ENCODE results near the gene ELFN2.

Gene ELFN2

GRCh38 chr22:37420686-37421467 is 6.4 kb downstream of the ELFN2 start:
- Mint-ChIP-seq H3K4me3 (peak overlapping the region; percentile 85), H3K4me1 (peaks cover 26% of the 10 kb centered on the region), H3K27ac (no peak overlapping the region), H3K36me3 (ENCODE audit: low read depth) (no peaks in the 10 kb centered on the region), H3K27me3 (ENCODE audit: low read depth, poor library complexity) (peaks cover 99% of the 10 kb centered on the region), H3K9me3 (no peaks in the 10 kb centered on the region)
- no peak for TF ChIP-seq CTCF (IDR thresholded peaks at IDR 0.05)
- DNase-seq, result no peak

- Mint-ChIP-seq H3K9me3 (no peaks in the 10 kb centered on the region), H3K4me1 (peaks cover 24% of the 10 kb centered on the region), H3K27me3 (ENCODE audit: low read depth, poor library complexity) (peaks cover 98% of the 10 kb centered on the region), H3K36me3 (ENCODE audit: low read depth) (no peaks in the 10 kb centered on the region), H3K4me3 (peak overlapping the region; percentile 85), H3K27ac (no peak overlapping the region)
- peak; percentile 61 for DNase-seq
- no peak for TF ChIP-seq CTCF (IDR thresholded peaks at IDR 0.05)
These were observed 7.2 kb downstream of the ELFN2 start for GRCh38 chr22:37419969-37420685.

GRCh38 chr22:37419370-37419968 is 7.8 kb downstream of the ELFN2 start:
- peaks cover 24% of the 10 kb centered on the region for H3K4me1 Mint-ChIP-seq
- peak overlapping the region; percentile 59 for H3K4me3 Mint-ChIP-seq
- H3K9me3 Mint-ChIP-seq, result no peaks in the 10 kb centered on the region
- H3K27ac Mint-ChIP-seq, result no peak overlapping the region
- peaks cover 94% of the 10 kb centered on the region for H3K27me3 Mint-ChIP-seq (ENCODE audit: low read depth, poor library complexity)
- no peak for DNase-seq
- H3K36me3 Mint-ChIP-seq (ENCODE audit: low read depth), result no peaks in the 10 kb centered on the region
- no peak for TF ChIP-seq CTCF (IDR thresholded peaks at IDR 0.05)

- no peak overlapping the region for H3K27ac Mint-ChIP-seq
- H3K9me3 Mint-ChIP-seq, result no peaks in the 10 kb centered on the region
- H3K36me3 Mint-ChIP-seq (ENCODE audit: low read depth), result no peaks in the 10 kb centered on the region
- peak overlapping the region; percentile 59 for H3K4me3 Mint-ChIP-seq
- H3K4me1 Mint-ChIP-seq, result peaks cover 24% of the 10 kb centered on the region
- DNase-seq, result no peak
- peaks cover 92% of the 10 kb centered on the region for H3K27me3 Mint-ChIP-seq (ENCODE audit: low read depth, poor library complexity)
- TF ChIP-seq CTCF (IDR thresholded peaks at IDR 0.05), result no peak
These were observed 8.5 kb downstream of the ELFN2 start for GRCh38 chr22:37418627-37419369.

- Mint-ChIP-seq H3K27me3 (ENCODE audit: low read depth, poor library complexity) (peaks cover 87% of the 10 kb centered on the region), H3K4me3 (peak overlapping the region; percentile 59), H3K9me3 (no peaks in the 10 kb centered on the region)
These were observed 9.5 kb downstream of the ELFN2 start for GRCh38 chr22:37417677-37418348.

More at GRCh38 chr22:37417677-37418348, 9.5 kb downstream of the ELFN2 start:
- H3K27ac Mint-ChIP-seq, result no peak overlapping the region
- no peak for DNase-seq
- TF ChIP-seq CTCF (IDR thresholded peaks at IDR 0.05), result no peak
- H3K36me3 Mint-ChIP-seq (ENCODE audit: low read depth), result no peaks in the 10 kb centered on the region
- H3K4me1 Mint-ChIP-seq, result peaks cover 24% of the 10 kb centered on the region
